K562 (cell line): Measurements from ENCODE around the gene RRAS. TPM values are rescaled to one million over a fixed set of nuclear protein-coding genes. Genes with fewer than 3 reads are reported as not detected.

Source experiments
- CBX5 ChIP-seq: IDR thresholded peaks from 2 replicates; pipeline ENCODE4 v1.6.1; 2014; ENCODE audit warnings: low read depth, borderline replicate concordance
- CHD1 ChIP-seq: fragments of 200-600 bp; sonication (generic); IDR thresholded peaks from one replicate; pipeline ENCODE4 v1.6.1; 2012; ENCODE audit warnings: mild to moderate bottlenecking, moderate library complexity, low read length, inconsistent platforms
- CREBBP ChIP-seq: IDR thresholded peaks from one replicate; pipeline ENCODE4 v1.6.1; 2012; ENCODE audit warnings: low read depth, mild to moderate bottlenecking, control low read depth, inconsistent platforms, low read length
- ESRRB ChIP-seq: fragments of 250-450 bp; sonication (Bioruptor Pico); IDR thresholded peaks from 2 replicates; pipeline ENCODE4 v1.5.0; 2020; ENCODE audit warnings: mild to moderate bottlenecking, moderate library complexity, borderline replicate concordance
- FOXK1 ChIP-seq: sonication (generic); formaldehyde crosslinking; IDR thresholded peaks from 2 replicates; pipeline ENCODE4 v1.8.0; 2022; ENCODE audit warnings: missing genetic modification reagents, mild to moderate bottlenecking, borderline replicate concordance
- GTF2E2 ChIP-seq: fragments of 200-800 bp; sonication (Bioruptor generic); IDR thresholded peaks from 2 replicates; pipeline ENCODE4 v1.6.1; 2016; ENCODE audit warnings: missing genetic modification characterization, missing compliant biosample characterization
- HMG20A ChIP-seq: fragments of 450-650 bp; formaldehyde crosslinking; conservative IDR thresholded peaks from 2 replicates; pipeline ENCODE4 v1.4.0; 2020; ENCODE audit warnings: mild to moderate bottlenecking, mixed read lengths
- HSF4 ChIP-seq: fragments of 250-450 bp; sonication (Bioruptor Pico); IDR thresholded peaks from 2 replicates; pipeline ENCODE4 v2.1.2; 2022; ENCODE audit warnings: mild to moderate bottlenecking, moderate library complexity, borderline replicate concordance
- MTA2 ChIP-seq: fragments of 450-650 bp; IDR thresholded peaks from 2 replicates; pipeline ENCODE4 v1.6.1; 2016; ENCODE audit warnings: low read depth
- MTA3 ChIP-seq: fragments of 450-650 bp; formaldehyde crosslinking; IDR thresholded peaks from 2 replicates; pipeline ENCODE4 v1.6.1; 2017; ENCODE audit warnings: mild to moderate bottlenecking, borderline replicate concordance
- NELFE ChIP-seq: IDR thresholded peaks from 2 replicates; pipeline ENCODE4 v1.6.1; 2011; ENCODE audit warnings: mild to moderate bottlenecking; ENCODE audit not compliant: insufficient read depth, insufficient read length
- POLR2H ChIP-seq: IDR thresholded peaks from 2 replicates; pipeline ENCODE4 v1.6.1; 2016; ENCODE audit warnings: missing genetic modification characterization, low read depth, mild to moderate bottlenecking, control low read depth, missing compliant biosample characterization, moderate library complexity
- RBM34 ChIP-seq: fragments of 200-400 bp; formaldehyde crosslinking; IDR thresholded peaks from 2 replicates; pipeline ENCODE4 v1.6.1; 2018; ENCODE audit warnings: low read length, borderline replicate concordance; ENCODE audit not compliant: insufficient read depth
- SRSF1 ChIP-seq: fragments of 200-400 bp; formaldehyde crosslinking; IDR thresholded peaks from 2 replicates; pipeline ENCODE4 v1.6.1; 2017; ENCODE audit warnings: mild to moderate bottlenecking, low read depth, low read length, moderate library complexity
- polyA plus RNA-seq, 8 experiments: library from polyadenylated mRNA; depleted of rRNA in 4 of 8; stranded (reverse) in 5 of 8; unstranded in 3 of 8; fragments of >200 nt; fragmentation: Nextera tagmentation in 2 of 8; fragmentation: Illumina TruSeq in 1 of 8; extraction: Ambion mirVana in 2 of 8; extraction: Trizol in 1 of 8; gene quantifications; 2 replicates each; pipeline versions ENCODE4 v1.2.1 to v1.2.3, GENCODE V29; 2011 to 2014; ENCODE audit warnings: inconsistent platforms in 1 of 8, missing spikeins in 1 of 8
- total RNA-seq, 7 experiments: library from RNA; depleted of rRNA in 6 of 7; stranded (reverse); fragments of >200 nt in 6 of 7; fragmentation: Illumina TruSeq in 2 of 7; extraction: Trizol in 2 of 7; gene quantifications; 2 replicates each; pipeline versions ENCODE4 v1.2.1 to v1.2.3, GENCODE V29; 2011 to 2021; ENCODE audit warnings: low replicate concordance in 1 of 7
- TF ChIP-seq, protein P1 (sequence below): fragments of 250-450 bp; sonication (Bioruptor Pico); IDR thresholded peaks from 2 replicates; pipeline ENCODE4 v1.5.1; 2021; ENCODE audit warnings: mild to moderate bottlenecking
- TF ChIP-seq, protein P2 (sequence below): fragments of 250-450 bp; sonication (Bioruptor Pico); IDR thresholded peaks from 2 replicates; pipeline ENCODE4 v1.8.0; 2022; ENCODE audit warnings: moderate library complexity, mild to moderate bottlenecking, inconsistent platforms
- TF ChIP-seq, protein P3 (sequence below): sonication (generic); formaldehyde crosslinking; IDR thresholded peaks from 2 replicates; pipeline ENCODE4 v1.8.0; 2022; ENCODE audit warnings: mild to moderate bottlenecking, missing genetic modification reagents
- TF ChIP-seq, protein P4 (sequence below): fragments of 200-800 bp; sonication (Bioruptor generic); IDR thresholded peaks from 2 replicates; pipeline ENCODE4 v1.6.1; 2017; ENCODE audit warnings: missing genetic modification characterization, missing compliant biosample characterization
- TF ChIP-seq, protein P5 (sequence below): fragments of 250-450 bp; sonication (Bioruptor Pico); IDR thresholded peaks from 2 replicates; pipeline ENCODE4 v1.5.0; 2021; ENCODE audit warnings: mild to moderate bottlenecking, borderline replicate concordance

RRAS gene
- total and polyA plus RNA-seq, 9 of the 15 experiments (the other 6 are each of a cell fraction or from before 2014, with no cell fraction given), result 0.70 to 17.3 (median 8.2) TPM

DNA sequence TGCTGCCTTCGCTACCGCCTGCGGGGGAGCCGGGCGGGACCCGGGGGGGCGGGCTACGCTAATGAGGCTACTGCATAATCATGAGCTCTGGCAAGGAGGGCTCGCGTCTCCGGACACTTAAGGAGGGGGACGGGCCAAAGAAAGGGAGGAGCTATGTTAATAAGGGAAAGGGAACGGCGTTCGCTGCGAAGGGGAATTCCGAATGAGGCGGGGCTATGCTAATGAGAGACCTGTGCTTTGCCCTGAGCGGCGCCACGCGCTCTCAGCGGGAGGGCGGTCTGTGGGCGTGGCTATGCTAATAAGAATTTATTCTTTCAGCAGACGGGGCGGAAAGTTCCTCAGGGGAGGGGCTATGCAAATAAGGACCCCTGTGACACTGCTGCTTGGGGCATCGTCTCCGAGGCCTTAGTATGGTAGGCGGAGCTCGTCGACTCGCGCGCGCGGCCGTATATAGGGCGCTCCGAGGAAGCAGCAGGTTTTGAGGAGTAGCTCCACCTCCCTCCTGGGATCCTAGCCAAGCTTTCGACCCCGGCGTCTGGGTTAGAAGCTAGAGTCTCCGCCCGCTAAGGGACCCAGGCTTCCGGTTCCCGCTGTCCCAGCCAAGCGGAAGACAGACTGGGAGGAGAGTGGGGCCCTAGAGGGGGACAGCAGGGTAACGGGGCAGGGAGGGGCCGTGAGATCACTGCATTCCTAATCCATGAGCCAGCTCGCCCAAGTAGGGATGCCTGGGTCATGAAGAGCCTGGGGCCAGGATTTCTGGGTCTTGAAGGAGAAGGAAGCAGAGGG, at the start of gene RRAS (continued):
- TF ChIP-seq HSF4 (CRISPR knock-in tag) (no peak), CBX5 (no peak), CREBBP (no peak), POLR2H (tag) (peak; percentile 39), NELFE (no peak), SRSF1 (no peak), CHD1 (no peak), MTA2 (no peak), GTF2E2 (tag) (no peak), RBM34 (no peak), MTA3 (peak; percentile 90), ESRRB (CRISPR knock-in tag) (no peak), FOXK1 (CRISPR knock-in tag) (no peak), HMG20A (CRISPR knock-in tag) (no peak)
- TF ChIP-seq, protein P1, sequence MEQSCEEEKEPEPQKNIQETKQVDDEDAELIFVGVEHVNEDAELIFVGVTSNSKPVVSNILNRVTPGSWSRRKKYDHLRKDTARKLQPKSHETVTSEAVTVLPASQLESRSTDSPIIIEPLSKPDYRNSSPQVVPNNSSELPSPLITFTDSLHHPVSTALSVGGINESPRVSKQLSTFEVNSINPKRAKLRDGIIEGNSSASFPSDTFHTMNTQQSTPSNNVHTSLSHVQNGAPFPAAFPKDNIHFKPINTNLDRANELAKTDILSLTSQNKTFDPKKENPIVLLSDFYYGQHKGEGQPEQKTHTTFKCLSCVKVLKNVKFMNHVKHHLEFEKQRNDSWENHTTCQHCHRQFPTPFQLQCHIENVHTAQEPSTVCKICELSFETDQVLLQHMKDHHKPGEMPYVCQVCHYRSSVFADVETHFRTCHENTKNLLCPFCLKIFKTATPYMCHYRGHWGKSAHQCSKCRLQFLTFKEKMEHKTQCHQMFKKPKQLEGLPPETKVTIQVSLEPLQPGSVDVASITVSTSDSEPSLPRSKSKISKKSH (CRISPR knock-in tag), result no peak
- TF ChIP-seq, protein P2, sequence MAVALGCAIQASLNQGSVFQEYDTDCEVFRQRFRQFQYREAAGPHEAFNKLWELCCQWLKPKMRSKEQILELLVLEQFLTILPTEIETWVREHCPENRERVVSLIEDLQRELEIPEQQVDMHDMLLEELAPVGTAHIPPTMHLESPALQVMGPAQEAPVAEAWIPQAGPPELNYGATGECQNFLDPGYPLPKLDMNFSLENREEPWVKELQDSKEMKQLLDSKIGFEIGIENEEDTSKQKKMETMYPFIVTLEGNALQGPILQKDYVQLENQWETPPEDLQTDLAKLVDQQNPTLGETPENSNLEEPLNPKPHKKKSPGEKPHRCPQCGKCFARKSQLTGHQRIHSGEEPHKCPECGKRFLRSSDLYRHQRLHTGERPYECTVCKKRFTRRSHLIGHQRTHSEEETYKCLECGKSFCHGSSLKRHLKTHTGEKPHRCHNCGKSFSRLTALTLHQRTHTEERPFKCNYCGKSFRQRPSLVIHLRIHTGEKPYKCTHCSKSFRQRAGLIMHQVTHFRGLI, result no peak
- TF ChIP-seq, protein P3, sequence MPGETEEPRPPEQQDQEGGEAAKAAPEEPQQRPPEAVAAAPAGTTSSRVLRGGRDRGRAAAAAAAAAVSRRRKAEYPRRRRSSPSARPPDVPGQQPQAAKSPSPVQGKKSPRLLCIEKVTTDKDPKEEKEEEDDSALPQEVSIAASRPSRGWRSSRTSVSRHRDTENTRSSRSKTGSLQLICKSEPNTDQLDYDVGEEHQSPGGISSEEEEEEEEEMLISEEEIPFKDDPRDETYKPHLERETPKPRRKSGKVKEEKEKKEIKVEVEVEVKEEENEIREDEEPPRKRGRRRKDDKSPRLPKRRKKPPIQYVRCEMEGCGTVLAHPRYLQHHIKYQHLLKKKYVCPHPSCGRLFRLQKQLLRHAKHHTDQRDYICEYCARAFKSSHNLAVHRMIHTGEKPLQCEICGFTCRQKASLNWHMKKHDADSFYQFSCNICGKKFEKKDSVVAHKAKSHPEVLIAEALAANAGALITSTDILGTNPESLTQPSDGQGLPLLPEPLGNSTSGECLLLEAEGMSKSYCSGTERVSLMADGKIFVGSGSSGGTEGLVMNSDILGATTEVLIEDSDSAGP (CRISPR knock-in tag), result no peak
- TF ChIP-seq, protein P4, sequence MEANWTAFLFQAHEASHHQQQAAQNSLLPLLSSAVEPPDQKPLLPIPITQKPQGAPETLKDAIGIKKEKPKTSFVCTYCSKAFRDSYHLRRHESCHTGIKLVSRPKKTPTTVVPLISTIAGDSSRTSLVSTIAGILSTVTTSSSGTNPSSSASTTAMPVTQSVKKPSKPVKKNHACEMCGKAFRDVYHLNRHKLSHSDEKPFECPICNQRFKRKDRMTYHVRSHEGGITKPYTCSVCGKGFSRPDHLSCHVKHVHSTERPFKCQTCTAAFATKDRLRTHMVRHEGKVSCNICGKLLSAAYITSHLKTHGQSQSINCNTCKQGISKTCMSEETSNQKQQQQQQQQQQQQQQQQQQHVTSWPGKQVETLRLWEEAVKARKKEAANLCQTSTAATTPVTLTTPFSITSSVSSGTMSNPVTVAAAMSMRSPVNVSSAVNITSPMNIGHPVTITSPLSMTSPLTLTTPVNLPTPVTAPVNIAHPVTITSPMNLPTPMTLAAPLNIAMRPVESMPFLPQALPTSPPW, result peak; percentile 83
- TF ChIP-seq, protein P5, sequence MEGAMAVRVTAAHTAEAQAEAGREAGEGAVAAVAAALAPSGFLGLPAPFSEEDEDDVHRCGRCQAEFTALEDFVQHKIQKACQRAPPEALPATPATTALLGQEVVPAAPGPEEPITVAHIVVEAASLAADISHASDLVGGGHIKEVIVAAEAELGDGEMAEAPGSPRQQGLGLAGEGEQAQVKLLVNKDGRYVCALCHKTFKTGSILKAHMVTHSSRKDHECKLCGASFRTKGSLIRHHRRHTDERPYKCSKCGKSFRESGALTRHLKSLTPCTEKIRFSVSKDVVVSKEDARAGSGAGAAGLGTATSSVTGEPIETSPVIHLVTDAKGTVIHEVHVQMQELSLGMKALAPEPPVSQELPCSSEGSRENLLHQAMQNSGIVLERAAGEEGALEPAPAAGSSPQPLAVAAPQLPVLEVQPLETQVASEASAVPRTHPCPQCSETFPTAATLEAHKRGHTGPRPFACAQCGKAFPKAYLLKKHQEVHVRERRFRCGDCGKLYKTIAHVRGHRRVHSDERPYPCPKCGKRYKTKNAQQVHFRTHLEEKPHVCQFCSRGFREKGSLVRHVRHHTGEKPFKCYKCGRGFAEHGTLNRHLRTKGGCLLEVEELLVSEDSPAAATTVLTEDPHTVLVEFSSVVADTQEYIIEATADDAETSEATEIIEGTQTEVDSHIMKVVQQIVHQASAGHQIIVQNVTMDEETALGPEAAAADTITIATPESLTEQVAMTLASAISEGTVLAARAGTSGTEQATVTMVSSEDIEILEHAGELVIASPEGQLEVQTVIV (CRISPR knock-in tag), result no peak
